PC-3 (cell line): ENCODE data around the gene ADCYAP1R1. TPM values are rescaled to one million over a fixed set of nuclear protein-coding genes. Genes with fewer than 3 reads are reported as not detected.

ENCODE experiments used
- ATAC-seq: fragments of 200-7000 bp; cut with Tn5 transposase; 2 replicates; pipeline ENCODE4 v1.9.1; 2020; ENCODE audit warnings: mild to moderate bottlenecking, moderate library complexity
- BruUV-seq: library from RNA; stranded (reverse); fragments of 400-500 nt; replicated peaks from 2 replicates; lab custom pipeline; 2021; lab: Mats Ljungman, UMichigan
- CTCF ChIA-PET: fragments of 300-600 bp; sonication (Branson Sonifier 250); formaldehyde crosslinking; loops from one replicate; lab custom pipeline; 2022; ENCODE audit warnings: antibody characterized with exemption; lab: Charles Lee
- POLR2A ChIA-PET: fragments of 300-600 bp; sonication (Branson Sonifier 250); formaldehyde crosslinking; loops from one replicate; lab custom pipeline; 2022; ENCODE audit warnings: antibody characterized with exemption; ENCODE audit not compliant: unreplicated experiment; lab: Charles Lee
- DNase-seq: peaks from one replicate; pipeline ENCODE4 v3.0.0-alpha.2; 2015
- H2AFZ ChIP-seq: fragments of 300-600 bp; sonication (generic); 2 replicates; pipeline ENCODE4 v1.6.0; 2016; ENCODE audit warnings: antibody characterized with exemption, low read length
- H3F3A ChIP-seq: fragments of 300-600 bp; sonication (generic); one replicate; pipeline ENCODE4 v1.6.0; 2017; ENCODE audit warnings: antibody characterized with exemption, low read length, control low read depth, mild to moderate bottlenecking; ENCODE audit not compliant: unreplicated experiment
- H3K27ac ChIP-seq: fragments of 300-600 bp; sonication (generic); 2 replicates; pipeline ENCODE4 v1.5.1; 2016; ENCODE audit warnings: mild to moderate bottlenecking, low read length
- H3K27me3 ChIP-seq: fragments of 300-600 bp; sonication (generic); 2 replicates; pipeline ENCODE4 v1.6.1; 2016; ENCODE audit warnings: low read length, mixed read lengths
- H3K36me3 ChIP-seq: fragments of 300-600 bp; sonication (generic); 2 replicates; pipeline ENCODE4 v1.6.1; 2016; ENCODE audit warnings: low read depth, mixed run types, low read length, mixed read lengths
- H3K4me1 ChIP-seq: fragments of 300-600 bp; sonication (generic); 2 replicates; pipeline ENCODE4 v1.5.1; 2016; ENCODE audit warnings: low read length; ENCODE audit not compliant: insufficient read depth
- H3K4me2 ChIP-seq: fragments of 300-600 bp; sonication (generic); 2 replicates; pipeline ENCODE4 v1.6.0; 2016; ENCODE audit warnings: low read length
- H3K4me3 ChIP-seq: fragments of 300-600 bp; sonication (generic); 2 replicates; pipeline ENCODE4 v1.5.1; 2016; ENCODE audit warnings: mild to moderate bottlenecking, low read length, mixed read lengths
- H3K79me2 ChIP-seq: fragments of 300-600 bp; sonication (generic); 2 replicates; pipeline ENCODE4 v1.6.1; 2017; ENCODE audit warnings: low read length, mixed read lengths
- H3K9ac ChIP-seq: fragments of 300-600 bp; sonication (generic); 2 replicates; pipeline ENCODE4 v1.6.0; 2016; ENCODE audit warnings: mild to moderate bottlenecking, low read length
- H3K9me2 ChIP-seq: fragments of 300-600 bp; sonication (generic); replicated peaks from 2 replicates; pipeline ENCODE4 v1.6.1; 2016; ENCODE audit warnings: mixed run types, low read length, mixed read lengths
- H3K9me3 ChIP-seq: fragments of 300-600 bp; sonication (generic); 2 replicates; pipeline ENCODE4 v1.6.1; 2016; ENCODE audit warnings: low read length, mixed read lengths
- H4K20me1 ChIP-seq: fragments of 300-600 bp; sonication (generic); 2 replicates; pipeline ENCODE4 v1.6.1; 2016; ENCODE audit warnings: low read length, mixed read lengths
- CTCF ChIP-seq: fragments of 300-600 bp; sonication (generic); conservative IDR thresholded peaks from 2 replicates; pipeline ENCODE4 v1.5.1; 2017; ENCODE audit warnings: antibody characterized with exemption, low read depth, mild to moderate bottlenecking, low read length
- EZH2 ChIP-seq: fragments of 300-600 bp; sonication (generic); IDR thresholded peaks from one replicate; pipeline ENCODE4 v1.6.1; 2017; ENCODE audit warnings: antibody characterized with exemption, mild to moderate bottlenecking, low read length; ENCODE audit not compliant: unreplicated experiment
- EZH2phosphoT487 ChIP-seq: fragments of 300-600 bp; sonication (generic); IDR thresholded peaks from 2 replicates; pipeline ENCODE4 v1.6.1; 2018; ENCODE audit warnings: mild to moderate bottlenecking, antibody characterized with exemption, low read length, borderline replicate concordance
- intact Hi-C: fragments of 100-400 bp; cut with micrococcal nuclease; formaldehyde crosslinking; loops from 2 replicates; pipeline ENCODE4 v1.9.0; 2023
- total RNA-seq: library from RNA; depleted of rRNA; stranded (reverse); fragments of >200 nt; gene quantifications from 2 replicates; pipeline ENCODE4 v1.2.3, GENCODE V29; 2014

The ADCYAP1R1 gene
- total RNA-seq, 1 experiment from 2014 or later = not detected

DNA sequence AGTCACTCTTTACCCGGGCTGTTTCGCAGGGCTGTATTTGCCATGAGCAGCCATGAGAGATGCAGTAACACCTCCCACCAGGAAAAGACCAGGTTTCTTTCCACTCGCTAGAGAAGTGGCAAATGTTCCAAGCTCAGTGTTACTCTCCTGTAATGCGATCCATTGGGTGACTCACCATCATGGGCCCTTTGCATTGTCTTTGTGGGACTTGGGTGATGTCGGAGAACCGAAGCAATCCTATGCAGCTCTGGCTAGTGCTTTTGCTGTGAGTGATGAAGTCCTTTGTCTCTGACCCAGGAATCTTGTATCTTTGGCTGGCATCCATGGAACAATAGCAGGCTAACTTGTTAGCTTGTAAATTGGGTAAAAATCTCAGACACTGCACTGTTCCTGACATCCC lies 48.4 kb upstream of the ADCYAP1R1 start:
- peak; percentile 19 for DNase-seq

GRCh38 chr7:31004393-31004792 lies 47.7 kb upstream of the ADCYAP1R1 start:
- no TSS peak for BruUV-seq
- intact Hi-C loops = no loop called here
- Histone ChIP-seq H4K20me1 (no peaks in the 10 kb centered on the region), H3K9ac (no peak overlapping the region), H3K79me2 (no peaks in the 10 kb centered on the region), H3F3A (no peaks in the 10 kb centered on the region), H3K9me2 (no peaks in the 10 kb centered on the region), H3K36me3 (no peaks in the 10 kb centered on the region), H3K9me3 (no peaks in the 10 kb centered on the region), H3K4me2 (no peak overlapping the region), H3K27ac (no peak overlapping the region), H3K27me3 (peaks cover 43% of the 10 kb centered on the region), H2AFZ (no peak overlapping the region), H3K4me3 (no peak overlapping the region), H3K4me1 (no peaks in the 10 kb centered on the region)
- DNase-seq (no peak), ATAC-seq (no peak)
- ChIA-PET POLR2A (no interaction called here), CTCF (no interaction called here)
- TF ChIP-seq EZH2 (no peak), EZH2phosphoT487 (no peak), CTCF (no peak)

More for the DNA sequence above, 48.4 kb upstream of the ADCYAP1R1 start:
- no peak overlapping the region for H3K4me3 ChIP-seq
- ChIA-PET POLR2A (interaction anchor here (0.5 kb wide), 1 partner anchor 16 kb away, joined by 9 read pairs; no protein-coding TSS in a partner anchor), CTCF (no interaction called here)
- H3K36me3 ChIP-seq = no peaks in the 10 kb centered on the region
- no peak for TF ChIP-seq EZH2
- TF ChIP-seq CTCF = no peak
- no peak for TF ChIP-seq EZH2phosphoT487
- no peak overlapping the region for H3K4me2 ChIP-seq
- BruUV-seq = no TSS peak
- H3F3A ChIP-seq = no peaks in the 10 kb centered on the region
- H3K4me1 ChIP-seq = no peaks in the 10 kb centered on the region
- peaks cover 43% of the 10 kb centered on the region for H3K27me3 ChIP-seq
- no peak overlapping the region for H3K9ac ChIP-seq
- intact Hi-C loops = no loop called here
- H3K9me3 ChIP-seq = no peaks in the 10 kb centered on the region
- H3K27ac ChIP-seq = no peak overlapping the region
- H3K79me2 ChIP-seq = no peaks in the 10 kb centered on the region
- no peaks in the 10 kb centered on the region for H4K20me1 ChIP-seq
- H2AFZ ChIP-seq = no peak overlapping the region
- no peaks in the 10 kb centered on the region for H3K9me2 ChIP-seq
- ATAC-seq = no peak

DNA sequence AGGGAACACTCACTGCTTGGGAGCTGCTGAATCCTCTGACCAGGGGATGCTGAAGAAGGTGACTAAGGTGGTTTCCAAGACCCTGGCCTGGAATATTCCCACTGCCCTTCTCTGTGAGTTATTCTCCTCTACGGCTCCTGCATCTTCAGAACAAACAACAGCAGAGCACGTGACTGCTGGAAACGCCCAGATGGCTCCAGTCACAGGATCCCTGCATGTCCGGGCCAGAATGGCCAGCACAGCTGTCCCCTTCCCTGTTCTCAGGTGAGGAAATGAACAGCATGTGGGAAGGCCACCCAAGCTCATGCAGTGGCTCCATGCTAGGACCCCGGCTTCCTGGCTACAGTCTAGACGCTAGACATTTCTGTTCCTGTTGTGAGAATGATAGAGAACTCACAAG lies 45.3 kb upstream of the ADCYAP1R1 start:
- Histone ChIP-seq H3K79me2 (no peaks in the 10 kb centered on the region), H3K36me3 (no peaks in the 10 kb centered on the region), H3K27ac (no peak overlapping the region), H4K20me1 (no peaks in the 10 kb centered on the region), H3K4me1 (no peaks in the 10 kb centered on the region), H3F3A (no peaks in the 10 kb centered on the region), H2AFZ (no peak overlapping the region), H3K9me3 (no peaks in the 10 kb centered on the region), H3K4me3 (no peak overlapping the region), H3K27me3 (peaks cover 58% of the 10 kb centered on the region), H3K9me2 (no peaks in the 10 kb centered on the region), H3K9ac (no peak overlapping the region), H3K4me2 (no peak overlapping the region)
- no TSS peak for BruUV-seq
- CTCF ChIA-PET = no interaction called here
- TF ChIP-seq EZH2 = no peak
- TF ChIP-seq CTCF = no peak
- no peak for TF ChIP-seq EZH2phosphoT487
- POLR2A ChIA-PET = no interaction called here
- no peak for ATAC-seq
- intact Hi-C loops = no loop called here
- no peak for DNase-seq
